Activated naive CD8-positive, alpha-beta T cell treated with anti-CD3 and anti-CD28 coated beads, Interleukin-2, amount 50 U/mL, for 16 hours (primary cell): ENCODE data around the gene CD109.
"Not testable (repeated sequence)": the region's sequence is repeated elsewhere in the genome, so short reads cannot be mapped to it uniquely, and the experiment has no call there.

Source experiments
- DNase-seq: peaks from one replicate; pipeline ENCODE4 v3.0.0-alpha.2; 2020; ENCODE audit warnings: low read depth, low spot score

CD109 gene

GRCh38 chr6:73683574-73683973, 12.4 kb upstream of the CD109 start:
- DNase-seq = not testable (repeated sequence)

GRCh38 chr6:73688351-73688750, 7.7 kb upstream of the CD109 start:
- no peak for DNase-seq

GRCh38 chr6:73690056-73690455, 5.9 kb upstream of the CD109 start:
- DNase-seq = no peak

GRCh38 chr6:73691512-73691911, 4.5 kb upstream of the CD109 start:
- no peak for DNase-seq

GRCh38 chr6:73694711-73695411, 1.1 kb upstream of the CD109 start:
- no peak for DNase-seq

GRCh38 chr6:73696966-73697655, 1.1 kb downstream of the CD109 start:
- no peak for DNase-seq

- DNase-seq = no peak
Observed at GRCh38 chr6:73699676-73700459, 3.9 kb downstream of the CD109 start.

GRCh38 chr6:73702444-73702843, 6.4 kb downstream of the CD109 start:
- DNase-seq = no peak

GRCh38 chr6:73703466-73703865, 7.5 kb downstream of the CD109 start:
- no peak for DNase-seq

- DNase-seq = no peak
Observed at GRCh38 chr6:73704260-73704659, 8.3 kb downstream of the CD109 start.

GRCh38 chr6:73704798-73705197, 8.8 kb downstream of the CD109 start:
- DNase-seq = no peak

- no peak for DNase-seq
Observed at GRCh38 chr6:73706971-73707370, 11.0 kb downstream of the CD109 start.

GRCh38 chr6:73710470-73710869, 14.5 kb downstream of the CD109 start:
- DNase-seq = no peak

GRCh38 chr6:73710948-73711347, 14.9 kb downstream of the CD109 start:
- no peak for DNase-seq

- DNase-seq = no peak
Observed at GRCh38 chr6:73712535-73713173, 16.7 kb downstream of the CD109 start.

GRCh38 chr6:73713426-73714147, 17.6 kb downstream of the CD109 start:
- DNase-seq = no peak

GRCh38 chr6:73715111-73715508, 19.1 kb downstream of the CD109 start:
- DNase-seq = not testable (repeated sequence)

- no peak for DNase-seq
Observed at GRCh38 chr6:73719046-73719445, 23.0 kb downstream of the CD109 start.

- DNase-seq = no peak
Observed at GRCh38 chr6:73722318-73723060, 26.5 kb downstream of the CD109 start.

GRCh38 chr6:73723480-73723879, 27.5 kb downstream of the CD109 start:
- not testable (repeated sequence) for DNase-seq

- no peak for DNase-seq
Observed at GRCh38 chr6:73724389-73724788, 28.4 kb downstream of the CD109 start.
